CD4-positive, alpha-beta T cell treated with Interleukin-12 subunit alpha and Interleukin-12 subunit beta, for 1 hour (primary cell): ENCODE results near the gene TMEM207.

Source experiments
- DNase-seq: peaks from one replicate; pipeline ENCODE4 v3.0.0-alpha.2; 2020

TMEM207 gene

GRCh38 chr3:190381441-190381840 is 68.3 kb downstream of the TMEM207 start:
- DNase-seq = no peak

GRCh38 chr3:190380184-190380583 is 69.5 kb downstream of the TMEM207 start:
- DNase-seq = no peak
